SJSA1 (cell line): Measurements from ENCODE around the gene SCAF11. TPM values are rescaled to one million over a fixed set of nuclear protein-coding genes. Genes with fewer than 3 reads are reported as not detected.
"Not testable (repeated sequence)": the region's sequence is repeated elsewhere in the genome, so short reads cannot be mapped to it uniquely, and the experiment has no call there.

Experiments
- DNase-seq, 2 experiments: peaks; one replicate each; pipeline ENCODE4 v3.0.0-alpha.2; 2015 to 2020; ENCODE audit warnings: low spot score in 2 of 2, low read depth in 1 of 2
- H3K27ac ChIP-seq: fragments of 250-450 bp; sonication (Bioruptor Pico); 2 replicates; pipeline ENCODE4 v1.5.1; 2020; ENCODE audit warnings: mild to moderate bottlenecking, moderate library complexity
- H3K27me3 ChIP-seq: fragments of 250-450 bp; sonication (Bioruptor Pico); replicated peaks from 2 replicates; pipeline ENCODE4 v1.5.1; 2020; ENCODE audit warnings: mild to moderate bottlenecking, moderate library complexity
- H3K36me3 ChIP-seq: fragments of 250-450 bp; sonication (Bioruptor Pico); 2 replicates; pipeline ENCODE4 v1.5.1; 2020; ENCODE audit warnings: mild to moderate bottlenecking
- H3K4me1 ChIP-seq: fragments of 250-450 bp; sonication (Bioruptor Pico); replicated peaks from 2 replicates; pipeline ENCODE4 v1.6.1; 2021; ENCODE audit warnings: mild to moderate bottlenecking
- H3K4me3 ChIP-seq: fragments of 250-450 bp; sonication (Bioruptor Pico); 2 replicates; pipeline ENCODE4 v1.5.1; 2020; ENCODE audit warnings: mild to moderate bottlenecking
- H3K9me3 ChIP-seq: fragments of 250-450 bp; sonication (Bioruptor Pico); replicated peaks from 2 replicates; pipeline ENCODE4 v1.5.1; 2020; ENCODE audit warnings: mild to moderate bottlenecking
- total RNA-seq: library from RNA; depleted of rRNA; stranded (reverse); fragments of >200 nt; shearing (Covaris generic); gene quantifications from 2 replicates; pipeline ENCODE4 v1.2.3, GENCODE V29; 2014; rRNA removed

SCAF11 gene, protein sequence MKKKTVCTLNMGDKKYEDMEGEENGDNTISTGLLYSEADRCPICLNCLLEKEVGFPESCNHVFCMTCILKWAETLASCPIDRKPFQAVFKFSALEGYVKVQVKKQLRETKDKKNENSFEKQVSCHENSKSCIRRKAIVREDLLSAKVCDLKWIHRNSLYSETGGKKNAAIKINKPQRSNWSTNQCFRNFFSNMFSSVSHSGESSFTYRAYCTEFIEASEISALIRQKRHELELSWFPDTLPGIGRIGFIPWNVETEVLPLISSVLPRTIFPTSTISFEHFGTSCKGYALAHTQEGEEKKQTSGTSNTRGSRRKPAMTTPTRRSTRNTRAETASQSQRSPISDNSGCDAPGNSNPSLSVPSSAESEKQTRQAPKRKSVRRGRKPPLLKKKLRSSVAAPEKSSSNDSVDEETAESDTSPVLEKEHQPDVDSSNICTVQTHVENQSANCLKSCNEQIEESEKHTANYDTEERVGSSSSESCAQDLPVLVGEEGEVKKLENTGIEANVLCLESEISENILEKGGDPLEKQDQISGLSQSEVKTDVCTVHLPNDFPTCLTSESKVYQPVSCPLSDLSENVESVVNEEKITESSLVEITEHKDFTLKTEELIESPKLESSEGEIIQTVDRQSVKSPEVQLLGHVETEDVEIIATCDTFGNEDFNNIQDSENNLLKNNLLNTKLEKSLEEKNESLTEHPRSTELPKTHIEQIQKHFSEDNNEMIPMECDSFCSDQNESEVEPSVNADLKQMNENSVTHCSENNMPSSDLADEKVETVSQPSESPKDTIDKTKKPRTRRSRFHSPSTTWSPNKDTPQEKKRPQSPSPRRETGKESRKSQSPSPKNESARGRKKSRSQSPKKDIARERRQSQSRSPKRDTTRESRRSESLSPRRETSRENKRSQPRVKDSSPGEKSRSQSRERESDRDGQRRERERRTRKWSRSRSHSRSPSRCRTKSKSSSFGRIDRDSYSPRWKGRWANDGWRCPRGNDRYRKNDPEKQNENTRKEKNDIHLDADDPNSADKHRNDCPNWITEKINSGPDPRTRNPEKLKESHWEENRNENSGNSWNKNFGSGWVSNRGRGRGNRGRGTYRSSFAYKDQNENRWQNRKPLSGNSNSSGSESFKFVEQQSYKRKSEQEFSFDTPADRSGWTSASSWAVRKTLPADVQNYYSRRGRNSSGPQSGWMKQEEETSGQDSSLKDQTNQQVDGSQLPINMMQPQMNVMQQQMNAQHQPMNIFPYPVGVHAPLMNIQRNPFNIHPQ (N-terminal part only)
- 79.7 and 98.0 TPM in 2 replicates for total RNA-seq

GRCh38 chr12:45990468-45991283 lies at the start of gene SCAF11:
Gene SCAF11, minus strand, starts transcription at chr12:45990574. Its CDS starts 26,407 bp downstream, at chr12:45964167.
- H3K27ac ChIP-seq, result peak within 1 kb of the TSS; percentile 92
- no peaks in the 10 kb centered on the region for H3K9me3 ChIP-seq
- peaks cover 22% of the 10 kb centered on the region for H3K4me1 ChIP-seq
- no peaks in the 10 kb centered on the region for H3K27me3 ChIP-seq
- H3K36me3 ChIP-seq, result peaks cover 26% of the 10 kb centered on the region
- H3K4me3 ChIP-seq, result peak within 1 kb of the TSS; percentile 81
- peak; percentile 100 for DNase-seq

DNA sequence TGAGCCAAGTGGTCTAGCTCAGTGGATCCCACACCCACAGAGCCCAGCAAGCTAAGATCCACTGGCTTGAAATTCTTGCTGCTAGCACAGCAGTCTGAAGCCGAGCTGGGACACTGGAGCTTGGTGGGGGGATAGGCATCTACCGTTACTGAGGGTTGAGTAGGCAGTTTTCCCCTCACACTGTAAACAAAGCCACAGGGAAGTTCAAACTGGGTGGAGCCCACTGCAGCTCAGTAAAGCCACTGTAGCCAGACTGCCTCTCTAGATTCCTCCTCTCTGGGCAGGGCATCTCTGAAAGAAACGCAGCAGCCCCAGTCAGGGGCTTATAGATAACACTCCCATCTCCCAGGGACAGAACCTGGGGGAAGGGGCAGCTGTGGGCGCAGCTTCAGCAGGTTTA lies 46.7 kb upstream of the SCAF11 start:
- not testable (repeated sequence) for H3K36me3 ChIP-seq, DNase-seq, H3K9me3 ChIP-seq, H3K4me1 ChIP-seq, H3K27me3 ChIP-seq, H3K4me3 ChIP-seq, H3K27ac ChIP-seq

- Histone ChIP-seq H3K4me3 (no peak overlapping the region), H3K27ac (no peak overlapping the region), H3K9me3 (peaks cover 9% of the 10 kb centered on the region; the same call in 1 of the 2 replicates), H3K27me3 (0 out of 2 replicates have a peak, but pooled peaks cover 2% of the 10 kb centered on the region), H3K4me1 (no peaks in the 10 kb centered on the region), H3K36me3 (no peaks in the 10 kb centered on the region)
- DNase-seq, result no peak
These were observed 36.8 kb upstream of the SCAF11 start for GRCh38 chr12:46027172-46027571.

DNA sequence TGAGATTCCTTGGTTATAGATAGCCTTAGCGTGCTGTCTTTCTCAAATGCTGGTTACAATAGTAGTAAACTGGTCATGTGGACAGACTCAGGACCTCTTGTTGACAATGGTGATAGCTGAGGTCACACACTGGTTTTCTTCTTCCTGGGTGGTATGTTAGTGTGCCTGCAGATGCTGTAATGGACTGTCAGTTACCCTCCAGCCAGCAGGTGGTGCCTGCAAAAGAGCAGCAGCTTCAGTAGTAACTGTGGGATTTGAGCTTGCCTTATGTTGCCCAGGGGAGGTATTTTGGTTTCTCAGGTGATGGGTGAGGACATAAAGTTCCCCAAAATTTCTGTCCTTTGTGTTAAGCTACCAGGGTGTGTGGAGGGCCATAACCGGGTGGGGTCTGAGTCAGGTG lies 33.7 kb upstream of the SCAF11 start:
- Histone ChIP-seq H3K36me3 (no peaks in the 10 kb centered on the region), H3K9me3 (peaks cover 9% of the 10 kb centered on the region; the same call in 1 of the 2 replicates), H3K27me3 (no peaks in the 10 kb centered on the region), H3K4me1 (no peaks in the 10 kb centered on the region), H3K4me3 (no peak overlapping the region), H3K27ac (no peak overlapping the region)
- no peak for DNase-seq

DNA sequence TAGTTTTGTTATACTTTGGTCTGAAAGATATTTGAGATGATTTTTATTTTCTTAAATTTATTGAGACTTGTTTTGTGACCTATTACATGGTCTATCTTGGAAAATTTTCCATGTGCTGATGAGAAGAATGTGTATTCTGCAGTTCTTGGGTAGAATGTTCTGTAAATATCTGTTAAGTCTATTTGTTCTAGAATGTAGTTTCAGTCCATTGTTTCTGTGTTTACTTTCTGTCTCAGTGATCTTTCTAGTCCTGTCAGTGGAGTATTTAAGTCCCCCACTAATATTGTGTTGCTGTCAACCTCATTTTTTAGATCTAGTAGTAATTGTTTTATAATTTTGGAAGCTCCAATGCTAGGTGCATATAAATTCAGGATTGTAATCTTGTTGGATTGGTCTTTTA lies 30.4 kb upstream of the SCAF11 start:
- H3K36me3 ChIP-seq, result no peaks in the 10 kb centered on the region
- H3K9me3 ChIP-seq, result no peaks in the 10 kb centered on the region
- H3K27ac ChIP-seq, result no peak overlapping the region

GRCh38 chr12:46018712-46019111 lies 28.3 kb upstream of the SCAF11 start:
- not testable (repeated sequence) for H3K9me3 ChIP-seq, H3K27ac ChIP-seq, H3K27me3 ChIP-seq, H3K4me3 ChIP-seq, H3K4me1 ChIP-seq, DNase-seq, H3K36me3 ChIP-seq

More for the DNA sequence above, 30.4 kb upstream of the SCAF11 start:
- DNase-seq, result no peak
- Histone ChIP-seq H3K4me3 (no peak overlapping the region), H3K27me3 (no peaks in the 10 kb centered on the region), H3K4me1 (no peaks in the 10 kb centered on the region)

- H3K27ac ChIP-seq, H3K4me3 ChIP-seq, H3K4me1 ChIP-seq, DNase-seq, H3K36me3 ChIP-seq, H3K9me3 ChIP-seq, H3K27me3 ChIP-seq: not testable (repeated sequence)
These were observed 27.5 kb upstream of the SCAF11 start for GRCh38 chr12:46017866-46018375.

DNA sequence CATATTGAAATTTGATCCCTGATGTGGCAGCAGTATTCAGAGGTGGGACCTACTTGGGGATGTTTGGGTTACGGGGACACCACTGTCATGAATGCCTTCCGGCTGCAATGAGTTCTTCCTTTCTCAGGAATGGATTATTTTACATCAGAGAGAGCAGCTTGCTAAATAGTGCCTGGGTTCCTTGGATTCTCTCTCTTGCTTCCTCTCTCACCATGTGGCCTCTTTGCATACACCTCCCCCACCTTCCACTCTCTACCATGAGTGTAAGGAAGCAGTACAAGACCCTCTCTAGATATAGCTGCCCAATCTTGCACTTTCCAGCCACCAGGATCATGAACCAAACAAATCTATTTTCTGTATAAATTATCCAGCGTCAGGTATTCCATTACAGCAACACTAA lies 15.4 kb upstream of the SCAF11 start:
- Histone ChIP-seq H3K36me3 (no peaks in the 10 kb centered on the region), H3K4me3 (no peak overlapping the region), H3K4me1 (no peaks in the 10 kb centered on the region), H3K27me3 (0 out of 2 replicates have a peak, but pooled peaks cover 3% of the 10 kb centered on the region), H3K9me3 (no peaks in the 10 kb centered on the region), H3K27ac (no peak overlapping the region)
- DNase-seq, result no peak

DNA sequence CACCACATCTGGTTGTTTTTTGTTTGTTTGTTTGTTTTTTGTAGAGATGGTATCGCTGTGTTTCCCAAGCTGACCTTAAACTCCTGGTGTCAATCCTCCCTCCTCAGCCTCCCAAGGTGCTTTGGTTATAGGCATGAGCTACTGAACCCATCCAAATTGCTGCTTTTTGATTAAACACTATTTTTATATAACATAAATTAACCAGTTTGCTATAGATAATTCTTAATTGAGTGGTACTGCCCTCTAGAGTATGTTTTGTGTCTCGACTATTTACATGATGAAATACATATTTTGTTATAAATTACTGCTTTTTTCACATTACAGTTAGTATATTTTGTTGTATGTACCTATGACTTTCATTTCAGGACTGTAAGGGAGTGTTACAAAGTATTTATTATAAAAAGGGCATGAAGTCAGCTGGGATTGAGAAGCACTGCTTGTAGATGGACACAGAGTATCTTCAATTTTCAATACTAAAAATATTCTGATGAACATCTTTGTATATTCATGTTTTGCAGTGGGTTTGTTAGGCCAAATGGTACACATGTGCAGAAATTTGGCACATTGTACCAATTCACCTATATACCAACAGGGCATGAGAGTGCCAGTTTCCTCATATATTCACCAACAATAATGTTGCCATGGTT lies 14.9 kb upstream of the SCAF11 start:
- no peak for DNase-seq
- H3K27me3 ChIP-seq, result 0 out of 2 replicates have a peak, but pooled peaks cover 3% of the 10 kb centered on the region
- no peaks in the 10 kb centered on the region for H3K9me3 ChIP-seq
- H3K4me1 ChIP-seq, result no peaks in the 10 kb centered on the region
- H3K4me3 ChIP-seq, result no peak overlapping the region
- H3K27ac ChIP-seq, result no peak overlapping the region
- no peaks in the 10 kb centered on the region for H3K36me3 ChIP-seq

DNA sequence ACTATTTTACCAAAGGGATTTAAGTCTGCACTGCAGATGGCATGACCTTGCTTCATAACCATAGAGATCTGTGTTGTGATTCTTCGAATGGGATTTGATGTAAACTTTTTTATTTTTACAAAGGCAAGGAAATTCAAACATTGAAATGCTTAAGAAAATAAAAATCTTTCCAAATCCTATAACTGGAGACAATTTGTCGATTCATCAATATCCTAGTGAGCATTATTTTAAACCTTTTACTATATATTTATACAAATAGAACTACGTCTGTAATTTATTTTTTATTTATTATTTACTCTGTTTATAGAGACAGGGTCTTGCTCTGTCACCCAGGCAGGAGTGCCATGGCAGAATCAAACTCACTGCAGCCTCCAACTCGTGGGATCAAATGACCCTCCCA lies 14.3 kb upstream of the SCAF11 start:
- H3K4me1 ChIP-seq, result no peaks in the 10 kb centered on the region
- no peak overlapping the region for H3K27ac ChIP-seq
- H3K4me3 ChIP-seq, result no peak overlapping the region
- no peaks in the 10 kb centered on the region for H3K9me3 ChIP-seq
- 0 out of 2 replicates have a peak, but pooled peaks cover 3% of the 10 kb centered on the region for H3K27me3 ChIP-seq
- DNase-seq, result no peak
- H3K36me3 ChIP-seq, result no peaks in the 10 kb centered on the region

DNA sequence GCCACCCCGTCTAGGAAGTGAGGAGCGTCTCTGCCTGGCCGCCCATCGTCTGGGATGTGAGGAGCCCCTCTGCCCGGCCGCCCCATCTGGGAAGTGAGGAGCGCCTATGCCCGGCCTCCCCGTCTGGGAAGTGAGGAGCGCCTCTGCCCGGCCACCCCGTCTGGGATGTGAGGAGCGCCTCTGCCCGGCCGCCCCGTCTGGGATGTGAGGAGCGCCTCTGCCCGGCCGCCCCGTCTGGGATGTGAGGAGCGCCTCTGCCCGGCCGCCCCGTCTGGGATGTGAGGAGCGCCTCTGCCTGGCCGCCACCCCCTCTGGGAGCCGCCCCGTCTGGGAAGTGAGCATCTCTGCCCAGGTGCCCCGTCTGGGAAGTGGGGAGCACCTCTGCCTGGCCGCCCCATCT lies 9.7 kb upstream of the SCAF11 start:
- DNase-seq, H3K27ac ChIP-seq, H3K27me3 ChIP-seq, H3K9me3 ChIP-seq, H3K36me3 ChIP-seq, H3K4me1 ChIP-seq, H3K4me3 ChIP-seq: not testable (repeated sequence)

DNA sequence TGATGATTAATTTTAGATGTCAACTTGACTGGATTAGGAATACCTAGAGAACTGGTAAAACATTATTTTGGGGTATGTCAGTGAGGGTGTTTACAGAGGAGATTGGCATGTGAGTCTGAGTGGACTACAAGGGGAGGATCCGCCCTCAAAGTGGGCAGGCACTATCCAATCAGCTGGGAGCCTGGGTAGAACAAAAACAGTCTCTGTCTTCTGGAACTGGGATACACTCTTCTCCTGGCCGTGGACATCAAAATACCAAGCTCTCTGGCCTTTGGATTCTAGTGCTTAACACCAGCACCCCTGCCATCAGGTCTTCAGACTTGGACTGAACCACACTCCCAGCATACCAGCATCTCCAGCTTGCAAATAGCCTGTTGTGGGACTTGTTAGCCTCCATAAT lies 4.4 kb upstream of the SCAF11 start:
- Histone ChIP-seq H3K27me3 (no peaks in the 10 kb centered on the region), H3K4me3 (no peak overlapping the region), H3K4me1 (no peaks in the 10 kb centered on the region; the same call in 1 of the 2 replicates), H3K9me3 (no peaks in the 10 kb centered on the region), H3K36me3 (peaks cover 6% of the 10 kb centered on the region), H3K27ac (no peak overlapping the region)
- DNase-seq, result no peak
